ENCODE results near the gene SORBS2.
A peak's percentile ranks its signal among the peaks of the same experiment; 100 is the strongest.

Gene SORBS2

GRCh38 chr4:185825737-185826136 is 13.7 kb upstream of the SORBS2 start:
- Mint-ChIP-seq H3K27ac (no peak overlapping the region), H3K4me3 (no peak overlapping the region), H3K4me1 (peaks cover 7% of the 10 kb centered on the region), H3K36me3 (ENCODE audit: low read depth) (no peaks in the 10 kb centered on the region), H3K27me3 (ENCODE audit: low read depth) (peaks cover 3% of the 10 kb centered on the region), H3K9me3 (peaks cover 2% of the 10 kb centered on the region)
- TF ChIP-seq CTCF (IDR thresholded peaks at IDR 0.05; ENCODE audit: unreplicated experiment in 3 of 3): no peak

- H3K27ac Mint-ChIP-seq: no peak overlapping the region
- H3K4me1 Mint-ChIP-seq: no peaks in the 10 kb centered on the region
- TF ChIP-seq CTCF (IDR thresholded peaks at IDR 0.05; ENCODE audit: unreplicated experiment in 3 of 3): no peak
- no peaks in the 10 kb centered on the region for H3K36me3 Mint-ChIP-seq (ENCODE audit: low read depth)
- no peaks in the 10 kb centered on the region for H3K9me3 Mint-ChIP-seq
- H3K27me3 Mint-ChIP-seq (ENCODE audit: low read depth): peaks cover 11% of the 10 kb centered on the region
- H3K4me3 Mint-ChIP-seq: no peak overlapping the region
Measured at GRCh38 chr4:185822791-185823190, 10.8 kb upstream of the SORBS2 start.

DNA sequence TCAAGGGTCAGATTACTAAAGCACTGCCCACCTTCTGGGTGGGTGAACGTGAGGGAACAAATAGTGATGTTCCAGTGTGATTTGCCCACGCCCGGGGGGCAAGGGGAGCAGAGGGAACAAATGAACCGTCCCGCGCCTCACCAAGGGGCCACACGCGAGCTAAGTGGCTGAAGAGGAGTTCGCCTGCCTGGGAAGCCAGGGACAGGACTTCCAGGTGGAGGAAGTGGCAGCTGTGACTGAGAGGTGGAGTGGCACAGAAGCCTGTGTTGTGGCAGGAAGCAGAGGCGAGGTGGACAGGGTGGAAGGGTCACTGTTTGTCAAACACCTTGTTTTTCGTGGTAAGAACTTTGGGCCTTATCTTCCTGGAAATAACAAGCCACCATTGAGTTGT is 9.0 kb upstream of the SORBS2 start:
- H3K36me3 Mint-ChIP-seq (ENCODE audit: low read depth): no peaks in the 10 kb centered on the region
- no peak for TF ChIP-seq CTCF (IDR thresholded peaks at IDR 0.05; ENCODE audit: unreplicated experiment in 3 of 3)
- H3K27ac Mint-ChIP-seq: no peak overlapping the region
- H3K27me3 Mint-ChIP-seq (ENCODE audit: low read depth): peaks cover 11% of the 10 kb centered on the region
- H3K4me1 Mint-ChIP-seq: no peaks in the 10 kb centered on the region
- H3K4me3 Mint-ChIP-seq: no peak overlapping the region
- no peaks in the 10 kb centered on the region for H3K9me3 Mint-ChIP-seq

DNA sequence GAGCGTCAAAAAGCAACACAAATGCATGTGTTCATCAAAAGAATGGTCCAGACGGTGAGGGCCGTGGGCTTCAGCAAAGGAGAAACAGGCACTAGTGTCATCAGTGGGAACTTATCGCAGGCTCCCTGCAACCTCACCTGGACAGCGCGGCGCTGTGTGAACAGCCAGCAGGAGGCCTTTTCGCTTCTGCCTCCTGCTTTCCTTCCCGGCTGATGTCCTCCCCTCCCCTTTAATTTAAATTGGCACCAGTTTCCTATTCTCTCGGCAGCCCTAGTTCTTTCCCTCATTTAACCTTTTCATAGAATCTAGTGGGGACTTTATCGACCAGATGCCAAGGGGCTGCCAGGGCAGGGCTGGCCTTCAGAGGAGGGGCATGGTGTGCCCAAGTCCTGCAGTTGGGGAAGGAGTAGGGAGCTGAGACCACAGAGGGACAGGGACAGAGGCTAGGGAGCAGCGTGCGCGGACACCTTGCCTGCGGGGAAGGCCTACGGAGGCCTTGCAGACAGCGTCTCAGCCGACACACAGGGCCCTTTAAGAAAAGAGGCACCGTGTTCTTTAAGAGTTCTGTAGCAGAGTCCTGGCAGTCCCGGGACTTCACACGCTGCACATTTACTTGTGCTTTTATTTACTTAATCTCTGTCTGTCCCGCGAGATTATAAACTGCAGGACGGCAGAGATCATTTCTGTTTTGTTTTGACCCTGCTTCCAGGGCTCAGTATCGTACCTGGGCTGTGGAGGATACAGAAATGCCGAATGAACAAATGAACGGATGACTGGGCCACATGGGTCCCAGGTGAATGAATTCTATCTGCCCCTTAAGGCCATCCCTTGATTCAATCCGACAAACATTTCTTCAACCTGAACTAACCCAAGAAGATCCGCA is 8.4 kb upstream of the SORBS2 start:
- H3K9me3 Mint-ChIP-seq: no peaks in the 10 kb centered on the region
- no peak for TF ChIP-seq CTCF (IDR thresholded peaks at IDR 0.05; ENCODE audit: unreplicated experiment in 3 of 3)
- H3K27me3 Mint-ChIP-seq (ENCODE audit: low read depth): peaks cover 11% of the 10 kb centered on the region
- H3K4me3 Mint-ChIP-seq: no peak overlapping the region
- no peak overlapping the region for H3K27ac Mint-ChIP-seq
- H3K4me1 Mint-ChIP-seq: no peaks in the 10 kb centered on the region
- H3K36me3 Mint-ChIP-seq (ENCODE audit: low read depth): no peaks in the 10 kb centered on the region

DNA sequence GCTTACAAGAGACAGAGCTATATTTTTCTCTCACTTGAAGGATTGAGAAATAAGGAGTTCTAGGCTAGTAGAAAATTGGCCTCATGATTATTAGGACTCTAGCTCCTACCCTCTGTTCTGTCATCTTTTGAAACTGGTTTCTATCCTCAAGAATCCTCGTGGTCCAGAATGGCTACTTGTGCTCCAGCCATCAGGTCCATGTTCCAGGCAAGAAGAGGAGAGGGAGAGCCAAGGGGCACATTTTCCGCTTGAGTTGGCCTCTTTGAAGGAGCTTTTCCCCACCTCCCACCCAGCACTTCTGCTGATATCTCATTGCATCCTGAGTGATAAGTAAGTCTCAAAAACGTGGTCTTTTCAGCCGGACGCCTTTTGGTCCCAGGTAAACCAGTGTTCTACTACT is 7.2 kb upstream of the SORBS2 start:
- no peak for TF ChIP-seq CTCF (IDR thresholded peaks at IDR 0.05; ENCODE audit: unreplicated experiment in 3 of 3)
- Mint-ChIP-seq H3K4me1 (no peaks in the 10 kb centered on the region), H3K27ac (no peak overlapping the region), H3K9me3 (no peaks in the 10 kb centered on the region), H3K36me3 (ENCODE audit: low read depth) (no peaks in the 10 kb centered on the region), H3K27me3 (ENCODE audit: low read depth) (peaks cover 11% of the 10 kb centered on the region), H3K4me3 (no peak overlapping the region)

DNA sequence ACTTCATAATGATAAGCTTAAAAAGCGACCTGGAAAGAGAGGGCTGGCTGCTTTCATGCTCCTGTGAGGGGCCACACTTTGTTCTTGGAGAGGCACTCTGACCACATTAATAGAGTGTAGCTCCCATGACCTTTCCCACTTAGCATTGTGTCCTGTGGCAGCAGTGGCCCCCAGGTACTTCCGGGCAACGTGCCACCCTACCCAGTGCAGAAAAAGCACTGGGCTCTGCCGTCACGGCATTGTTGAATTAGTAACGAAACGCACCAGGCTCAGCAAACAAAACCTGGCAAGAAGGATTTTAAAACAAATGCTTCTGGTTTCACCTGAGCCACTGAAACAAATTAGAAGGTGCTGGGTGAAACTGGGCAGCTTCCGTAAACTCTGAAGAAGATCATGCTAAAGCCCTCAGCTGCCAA is 5.4 kb upstream of the SORBS2 start:
- H3K36me3 Mint-ChIP-seq (ENCODE audit: low read depth): no peaks in the 10 kb centered on the region
- peaks cover 19% of the 10 kb centered on the region for H3K27me3 Mint-ChIP-seq (ENCODE audit: low read depth)
- no peaks in the 10 kb centered on the region for H3K9me3 Mint-ChIP-seq
- H3K4me1 Mint-ChIP-seq: peaks cover 9% of the 10 kb centered on the region
- H3K27ac Mint-ChIP-seq: peak overlapping the region in 2 of 3 experiments; percentile 62 to 69
- no peak overlapping the region for H3K4me3 Mint-ChIP-seq
- TF ChIP-seq CTCF (IDR thresholded peaks at IDR 0.05; ENCODE audit: unreplicated experiment in 3 of 3): no peak

All from nephron (organoid).